HL-60 (cell line): ENCODE measurements around the gene ARFGEF2.

Experiments
- DNase-seq, 2 experiments: peaks; one replicate each; pipeline ENCODE4 v3.0.0-alpha.2; 2010 to 2020; ENCODE audit warnings: low read depth in 1 of 2, low spot score in 1 of 2
- H3K27ac ChIP-seq: fragments of 250-450 bp; sonication (Bioruptor Pico); replicated peaks from 2 replicates; pipeline ENCODE4 v1.5.1; 2020; ENCODE audit warnings: mild to moderate bottlenecking, moderate library complexity
- H3K27me3 ChIP-seq: fragments of 250-450 bp; sonication (Bioruptor Pico); 2 replicates; pipeline ENCODE4 v1.5.1; 2021; ENCODE audit warnings: mild to moderate bottlenecking, moderate library complexity; ENCODE audit not compliant: insufficient read depth, poor library complexity, severe bottlenecking
- H3K4me3 ChIP-seq: replicated peaks from 2 replicates; pipeline ENCODE4 v1.5.1; 2011; ENCODE audit warnings: mild to moderate bottlenecking, control low read depth, low read length; ENCODE audit not compliant: insufficient read depth
- GABPA ChIP-seq: IDR thresholded peaks from 2 replicates; pipeline ENCODE4 v1.6.1; 2012; ENCODE audit warnings: low read depth
- POLR2AphosphoS5 ChIP-seq: IDR thresholded peaks from 2 replicates; pipeline ENCODE4 v1.6.1; 2012; ENCODE audit warnings: low read depth
- SPI1 ChIP-seq: IDR thresholded peaks from 2 replicates; pipeline ENCODE4 v1.6.1; 2012; ENCODE audit warnings: low read depth, mild to moderate bottlenecking, borderline replicate concordance
- TF ChIP-seq, protein P1 (sequence below): IDR thresholded peaks from one replicate; pipeline ENCODE4 v1.5.1; 2011; ENCODE audit warnings: low read length, control low read depth, inconsistent platforms; ENCODE audit not compliant: insufficient read depth
- TF ChIP-seq, protein P2 (sequence below): IDR thresholded peaks from 2 replicates; pipeline ENCODE4 v1.6.1; 2012; ENCODE audit warnings: low read depth; ENCODE audit not compliant: insufficient replicate concordance

Gene ARFGEF2

DNA sequence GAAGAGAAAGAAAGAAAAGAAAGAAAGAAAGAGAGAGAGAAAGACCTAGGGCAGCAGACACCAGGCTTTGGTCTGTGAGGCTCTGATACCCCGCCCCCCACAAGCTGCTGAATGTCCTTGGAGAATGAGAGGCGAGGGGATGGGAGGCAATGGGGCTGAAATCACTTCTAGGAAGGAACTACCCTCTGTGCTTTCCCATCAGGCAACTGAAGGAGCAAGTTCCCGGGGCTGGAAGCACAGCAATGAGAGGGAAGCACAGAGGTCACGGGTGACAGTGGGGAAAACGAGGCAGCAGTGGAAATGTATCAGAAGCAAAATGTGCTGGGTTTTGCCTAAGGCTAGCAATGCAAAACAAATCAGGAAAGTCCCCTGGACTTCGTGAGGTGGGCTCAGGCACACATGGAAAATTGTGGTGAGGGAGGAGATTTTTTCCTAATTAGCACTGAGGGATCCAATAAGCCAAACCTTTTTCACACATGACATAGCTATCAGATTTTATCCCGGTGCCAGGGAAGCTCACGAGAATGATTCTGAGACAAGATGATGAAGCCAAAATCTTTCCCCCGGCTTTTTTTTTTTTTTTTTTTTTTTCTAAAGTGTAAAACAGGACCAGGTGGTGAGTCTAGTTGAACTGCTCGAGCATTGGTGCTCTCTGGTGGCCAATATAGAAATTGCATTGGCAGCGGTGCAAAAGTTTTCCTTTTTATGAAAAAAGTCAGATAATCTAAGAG, 16.8 kb upstream of the ARFGEF2 start:
- DNase-seq, result peak in 1 of 2 experiments; percentile 74
- no peak for TF ChIP-seq POLR2AphosphoS5
- TF ChIP-seq, protein P1, sequence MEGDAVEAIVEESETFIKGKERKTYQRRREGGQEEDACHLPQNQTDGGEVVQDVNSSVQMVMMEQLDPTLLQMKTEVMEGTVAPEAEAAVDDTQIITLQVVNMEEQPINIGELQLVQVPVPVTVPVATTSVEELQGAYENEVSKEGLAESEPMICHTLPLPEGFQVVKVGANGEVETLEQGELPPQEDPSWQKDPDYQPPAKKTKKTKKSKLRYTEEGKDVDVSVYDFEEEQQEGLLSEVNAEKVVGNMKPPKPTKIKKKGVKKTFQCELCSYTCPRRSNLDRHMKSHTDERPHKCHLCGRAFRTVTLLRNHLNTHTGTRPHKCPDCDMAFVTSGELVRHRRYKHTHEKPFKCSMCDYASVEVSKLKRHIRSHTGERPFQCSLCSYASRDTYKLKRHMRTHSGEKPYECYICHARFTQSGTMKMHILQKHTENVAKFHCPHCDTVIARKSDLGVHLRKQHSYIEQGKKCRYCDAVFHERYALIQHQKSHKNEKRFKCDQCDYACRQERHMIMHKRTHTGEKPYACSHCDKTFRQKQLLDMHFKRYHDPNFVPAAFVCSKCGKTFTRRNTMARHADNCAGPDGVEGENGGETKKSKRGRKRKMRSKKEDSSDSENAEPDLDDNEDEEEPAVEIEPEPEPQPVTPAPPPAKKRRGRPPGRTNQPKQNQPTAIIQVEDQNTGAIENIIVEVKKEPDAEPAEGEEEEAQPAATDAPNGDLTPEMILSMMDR, result peak; percentile 66
- H3K27me3 ChIP-seq, result no peaks in the 10 kb centered on the region
- H3K27ac ChIP-seq, result no peak overlapping the region
- H3K4me3 ChIP-seq, result no peak overlapping the region

DNA sequence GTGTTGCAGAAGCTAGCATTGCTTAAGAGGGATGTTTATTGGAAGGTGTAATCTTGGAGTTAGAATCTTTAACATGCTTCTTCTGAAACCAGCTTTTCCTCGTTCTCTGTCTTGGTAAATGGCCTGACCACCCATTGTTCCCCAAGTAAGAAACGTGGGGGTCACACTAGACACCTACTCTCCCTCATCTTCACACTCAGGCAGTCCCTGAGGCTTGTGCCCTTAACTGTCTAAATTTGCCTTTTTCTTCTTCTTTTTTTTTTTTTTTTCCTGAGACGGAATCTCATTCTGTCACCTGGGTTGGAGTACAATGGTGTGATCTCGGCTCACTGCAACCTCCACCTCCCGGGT, 16.2 kb upstream of the ARFGEF2 start:
- H3K27me3 ChIP-seq, result no peaks in the 10 kb centered on the region
- TF ChIP-seq GABPA, result no peak
- TF ChIP-seq, protein P1, result no peak
- TF ChIP-seq, protein P2, sequence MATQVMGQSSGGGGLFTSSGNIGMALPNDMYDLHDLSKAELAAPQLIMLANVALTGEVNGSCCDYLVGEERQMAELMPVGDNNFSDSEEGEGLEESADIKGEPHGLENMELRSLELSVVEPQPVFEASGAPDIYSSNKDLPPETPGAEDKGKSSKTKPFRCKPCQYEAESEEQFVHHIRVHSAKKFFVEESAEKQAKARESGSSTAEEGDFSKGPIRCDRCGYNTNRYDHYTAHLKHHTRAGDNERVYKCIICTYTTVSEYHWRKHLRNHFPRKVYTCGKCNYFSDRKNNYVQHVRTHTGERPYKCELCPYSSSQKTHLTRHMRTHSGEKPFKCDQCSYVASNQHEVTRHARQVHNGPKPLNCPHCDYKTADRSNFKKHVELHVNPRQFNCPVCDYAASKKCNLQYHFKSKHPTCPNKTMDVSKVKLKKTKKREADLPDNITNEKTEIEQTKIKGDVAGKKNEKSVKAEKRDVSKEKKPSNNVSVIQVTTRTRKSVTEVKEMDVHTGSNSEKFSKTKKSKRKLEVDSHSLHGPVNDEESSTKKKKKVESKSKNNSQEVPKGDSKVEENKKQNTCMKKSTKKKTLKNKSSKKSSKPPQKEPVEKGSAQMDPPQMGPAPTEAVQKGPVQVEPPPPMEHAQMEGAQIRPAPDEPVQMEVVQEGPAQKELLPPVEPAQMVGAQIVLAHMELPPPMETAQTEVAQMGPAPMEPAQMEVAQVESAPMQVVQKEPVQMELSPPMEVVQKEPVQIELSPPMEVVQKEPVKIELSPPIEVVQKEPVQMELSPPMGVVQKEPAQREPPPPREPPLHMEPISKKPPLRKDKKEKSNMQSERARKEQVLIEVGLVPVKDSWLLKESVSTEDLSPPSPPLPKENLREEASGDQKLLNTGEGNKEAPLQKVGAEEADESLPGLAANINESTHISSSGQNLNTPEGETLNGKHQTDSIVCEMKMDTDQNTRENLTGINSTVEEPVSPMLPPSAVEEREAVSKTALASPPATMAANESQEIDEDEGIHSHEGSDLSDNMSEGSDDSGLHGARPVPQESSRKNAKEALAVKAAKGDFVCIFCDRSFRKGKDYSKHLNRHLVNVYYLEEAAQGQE, result no peak
- TF ChIP-seq SPI1, result no peak
- no peak for TF ChIP-seq POLR2AphosphoS5

DNA sequence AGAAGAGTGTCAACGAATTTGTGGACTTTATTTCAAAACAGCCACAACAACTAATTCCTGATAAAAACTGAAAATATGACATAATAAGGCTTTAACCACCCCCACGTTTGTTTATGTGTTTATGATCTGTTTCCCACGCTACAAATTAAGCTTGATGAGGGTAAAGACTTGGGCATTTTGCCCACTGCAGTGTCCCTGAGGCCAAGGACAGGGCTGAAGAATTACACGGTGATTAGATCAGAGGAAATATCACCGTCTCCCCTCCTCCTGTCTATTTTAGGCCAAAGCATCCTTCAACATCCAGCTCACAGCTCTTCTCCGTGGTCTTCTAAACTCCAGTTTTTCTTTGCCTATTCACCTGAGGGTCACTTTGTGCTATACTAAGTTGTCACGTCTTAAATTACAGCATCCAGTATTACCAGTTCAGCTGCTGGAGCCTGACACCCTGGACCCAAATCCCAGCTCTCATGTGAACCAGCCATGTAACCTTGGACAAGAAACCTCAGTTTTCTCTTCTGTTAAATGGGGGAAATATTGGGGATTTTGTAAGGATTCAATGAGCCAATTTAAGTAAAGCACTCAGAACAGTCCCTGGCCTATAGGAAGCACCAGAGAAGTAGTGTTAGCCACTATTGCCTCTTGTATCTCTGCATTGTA, 15.2 kb upstream of the ARFGEF2 start:
- no peak for DNase-seq
- no peak for TF ChIP-seq SPI1
- TF ChIP-seq, protein P2, result no peak
- TF ChIP-seq, protein P1, result no peak
- TF ChIP-seq POLR2AphosphoS5, result no peak
- no peak for TF ChIP-seq GABPA
- Histone ChIP-seq H3K27ac (no peak overlapping the region), H3K27me3 (no peaks in the 10 kb centered on the region), H3K4me3 (no peak overlapping the region)

More for the DNA sequence above, 16.2 kb upstream of the ARFGEF2 start:
- Histone ChIP-seq H3K4me3 (no peak overlapping the region), H3K27ac (no peak overlapping the region)
- no peak for DNase-seq
